Epithelial cell of esophagus (primary cell): ENCODE data around the gene OBI1.

Source experiments
- DNase-seq: peaks from one replicate; pipeline ENCODE4 v3.0.0; 2010; ENCODE audit warnings: low read depth
- H3K4me3 ChIP-seq: 2 replicates; pipeline ENCODE4 v1.5.1; 2011; ENCODE audit warnings: mild to moderate bottlenecking, low read length, control low read depth
- CTCF ChIP-seq: IDR thresholded peaks from 2 replicates; pipeline ENCODE4 v1.5.1; 2011; ENCODE audit warnings: low read depth, mild to moderate bottlenecking, low read length, control low read depth, inconsistent platforms; ENCODE audit not compliant: insufficient read depth; ENCODE audit errors: missing control alignments

The OBI1 gene

GRCh38 chr13:78620936-78621470 lies 38.0 kb downstream of the OBI1 start:
- no peak overlapping the region for H3K4me3 ChIP-seq
- TF ChIP-seq CTCF, result no peak
- DNase-seq, result no peak

- no peak for TF ChIP-seq CTCF
- H3K4me3 ChIP-seq, result no peak overlapping the region
- DNase-seq, result no peak
Observed at GRCh38 chr13:78618411-78618810, 40.5 kb downstream of the OBI1 start.

- H3K4me3 ChIP-seq, result no peak overlapping the region
- TF ChIP-seq CTCF, result no peak
- no peak for DNase-seq
Observed at GRCh38 chr13:78611040-78611439, 47.9 kb downstream of the OBI1 start.

GRCh38 chr13:78610381-78610883 lies 48.5 kb downstream of the OBI1 start:
- DNase-seq, result peak; percentile 30
- H3K4me3 ChIP-seq, result no peak overlapping the region
- TF ChIP-seq CTCF, result no peak

GRCh38 chr13:78609464-78610205 lies 49.3 kb downstream of the OBI1 start:
- no peak for TF ChIP-seq CTCF
- peak overlapping the region; percentile 41 for H3K4me3 ChIP-seq
- no peak for DNase-seq

GRCh38 chr13:78608688-78609463 lies 50.1 kb downstream of the OBI1 start:
- DNase-seq, result no peak
- no peak for TF ChIP-seq CTCF
- peak overlapping the region; percentile 41 for H3K4me3 ChIP-seq
